Endothelial cell of umbilical vein (primary cell): ENCODE data around the gene PHLPP2. TPM values are rescaled to one million over a fixed set of nuclear protein-coding genes. Genes with fewer than 3 reads are reported as not detected.

Experiments
- BruUV-seq: library from RNA; stranded (reverse); fragments of 400-500 nt; replicated peaks from 2 replicates; lab custom pipeline; 2021; lab: Mats Ljungman, UMichigan
- CTCF ChIA-PET: fragments of 300-600, 350-600 bp; sonication (Branson Sonifier 250); formaldehyde crosslinking; loops from one replicate; lab custom pipeline; 2021; ENCODE audit warnings: antibody characterized with exemption, inconsistent platforms; lab: Charles Lee
- POLR2A ChIA-PET: fragments of 300-600, 350-600 bp; sonication (Branson Sonifier 250); formaldehyde crosslinking; loops from one replicate; lab custom pipeline; 2021; ENCODE audit warnings: antibody characterized with exemption, inconsistent platforms; lab: Charles Lee
- DNase-seq: peaks from one replicate; pipeline ENCODE4 v3.0.0-alpha.2; 2011; ENCODE audit warnings: low read depth, low spot score
- FAIRE-seq: peaks from 2 replicates; lab custom pipeline; 2011; peaks lifted over from hg19 to GRCh38; lab: Jason Lieb, UNC
- H2AFZ ChIP-seq: 2 replicates; pipeline ENCODE4 v1.6.0; 2012; ENCODE audit warnings: low read depth, low read length, control low read depth, inconsistent platforms
- H3K27ac ChIP-seq: 2 replicates; pipeline ENCODE4 v1.5.1; 2011; ENCODE audit warnings: low read depth, mild to moderate bottlenecking, control low read depth, low read length, moderate library complexity; ENCODE audit not compliant: insufficient read depth
- H3K27me3 ChIP-seq, 2 experiments: 2 replicates each; pipeline versions ENCODE4 v1.6.0 to v1.6.1; 2011; ENCODE audit warnings: low read length in 2 of 2, mixed read lengths in 1 of 2; ENCODE audit not compliant: control insufficient read depth in 2 of 2, insufficient read depth in 2 of 2
- H3K36me3 ChIP-seq, 2 experiments: 2 replicates in 1 of 2; 3 replicates in 1 of 2; pipeline ENCODE4 v1.5.1; 2011; ENCODE audit warnings: low read length in 2 of 2, mild to moderate bottlenecking in 1 of 2, moderate library complexity in 1 of 2; ENCODE audit not compliant: control insufficient read depth in 2 of 2, insufficient read depth in 2 of 2; ENCODE audit errors: extremely low read depth in 1 of 2
- H3K4me1 ChIP-seq: 3 replicates; pipeline ENCODE4 v1.5.1; 2011; ENCODE audit warnings: mild to moderate bottlenecking, low read length; ENCODE audit not compliant: control insufficient read depth, insufficient read depth; ENCODE audit errors: extremely low read depth
- H3K4me2 ChIP-seq: 2 replicates; pipeline ENCODE4 v1.6.1; 2011; ENCODE audit warnings: low read length, control low read depth, mixed read lengths; ENCODE audit not compliant: insufficient read depth
- H3K4me3 ChIP-seq, 3 experiments: fragments of 200-600 bp in 1 of 3; sonication (generic), shearing (Covaris generic) in 1 of 3; replicated peaks in 1 of 3; 2 replicates each; pipeline ENCODE4 v1.5.1; 2011 to 2016; ENCODE audit warnings: control low read depth in 3 of 3, low read length in 3 of 3, mild to moderate bottlenecking in 2 of 3, inconsistent platforms in 1 of 3, low read depth in 1 of 3, moderate library complexity in 1 of 3; ENCODE audit not compliant: insufficient read depth in 1 of 3
- H3K79me2 ChIP-seq: 2 replicates; pipeline ENCODE4 v1.6.0; 2012; ENCODE audit warnings: low read length, inconsistent platforms; ENCODE audit not compliant: control insufficient read depth, insufficient read depth
- H3K9ac ChIP-seq: replicated peaks from 2 replicates; pipeline ENCODE3; 2011; ENCODE audit warnings: low read length, control low read depth; ENCODE audit not compliant: insufficient read depth; ENCODE audit errors: extremely low read depth
- H3K9me1 ChIP-seq: replicated peaks from 3 replicates; pipeline ENCODE4 v1.6.0; 2011; ENCODE audit warnings: mild to moderate bottlenecking, low read length; ENCODE audit not compliant: control insufficient read depth, insufficient read depth; ENCODE audit errors: extremely low read depth
- H3K9me3 ChIP-seq: replicated peaks from 2 replicates; pipeline ENCODE4 v1.5.1; 2012; ENCODE audit warnings: low read length, inconsistent platforms; ENCODE audit not compliant: control insufficient read depth, insufficient read depth
- H4K20me1 ChIP-seq: replicated peaks from 2 replicates; pipeline ENCODE3; 2011; ENCODE audit warnings: mild to moderate bottlenecking, low read length; ENCODE audit not compliant: control insufficient read depth, insufficient read depth; ENCODE audit errors: extremely low read depth
- FOS ChIP-seq: IDR thresholded peaks from 2 replicates; pipeline ENCODE4 v1.6.1; 2011; ENCODE audit warnings: mild to moderate bottlenecking, low read length, moderate library complexity, borderline replicate concordance; ENCODE audit not compliant: insufficient read depth
- GATA2 ChIP-seq: IDR thresholded peaks from 2 replicates; pipeline ENCODE4 v1.7.0; 2011; ENCODE audit warnings: low read depth, mild to moderate bottlenecking, moderate library complexity, mixed read lengths, low read length; ENCODE audit not compliant: insufficient read length, insufficient read depth
- JUN ChIP-seq: IDR thresholded peaks from 2 replicates; pipeline ENCODE4 v1.6.1; 2011; ENCODE audit warnings: borderline replicate concordance, low read depth; ENCODE audit not compliant: insufficient read length, insufficient read depth
- MAX ChIP-seq: IDR thresholded peaks from 2 replicates; pipeline ENCODE4 v1.6.1; 2011; ENCODE audit not compliant: insufficient read depth, insufficient read length
- MYC ChIP-seq: IDR thresholded peaks from one replicate; pipeline ENCODE4 v1.6.1; 2011; ENCODE audit warnings: mild to moderate bottlenecking, low read depth, low read length
- POLR2A ChIP-seq: IDR thresholded peaks from 2 replicates; pipeline ENCODE4 v1.6.1; 2012; ENCODE audit warnings: low read depth, mild to moderate bottlenecking, control low read depth, low read length
- POLR2AphosphoS5 ChIP-seq: IDR thresholded peaks from 2 replicates; pipeline ENCODE4 v1.6.1; 2012; ENCODE audit warnings: low read depth, mild to moderate bottlenecking, control low read depth, low read length, moderate library complexity; ENCODE audit not compliant: insufficient read depth
- dilution Hi-C: fragments of 300-500 bp; cut with MboI; formaldehyde crosslinking; loops from one replicate; pipeline ENCODE4 v1.15.0; 2019; ENCODE audit warnings: low sequenced_read_pairs; ENCODE audit not compliant: extremely low pct_ligation_motif_present
- intact Hi-C: fragments of 100-400 bp; cut with micrococcal nuclease; formaldehyde crosslinking; loops from one replicate; pipeline ENCODE4 v1.10.0; 2022
- polyA plus RNA-seq, 4 experiments: library from polyadenylated mRNA; depleted of rRNA in 3 of 4; stranded (reverse) in 3 of 4; unstranded in 1 of 4; fragments of >200 nt; gene quantifications; 2 replicates each; pipeline versions ENCODE4 v1.2.1 to v1.2.3, GENCODE V29; 2011 to 2012; ENCODE audit warnings: missing spikeins in 1 of 4
- total RNA-seq: library from RNA; stranded (reverse); gene quantifications from 2 replicates; pipeline ENCODE4 v1.2.3, GENCODE V29; 2021
- TF ChIP-seq, protein P1 (sequence below), 2 donors: IDR thresholded peaks; 1 replicate in 1 of 2; 2 replicates in 1 of 2; pipeline ENCODE4 v1.5.1; 2011; ENCODE audit warnings: low read length in 2 of 2, mild to moderate bottlenecking in 2 of 2, moderate library complexity in 2 of 2, control low read depth in 1 of 2, inconsistent platforms in 1 of 2, low read depth in 1 of 2; ENCODE audit not compliant: insufficient read depth in 1 of 2; ENCODE audit errors: extremely low read depth in 1 of 2

The PHLPP2 gene
- total and polyA plus RNA-seq, 2 donors (not counting 3 experiments of a cell fraction or from before 2014, with no cell fraction given): 4.1 to 8.0 TPM

DNA sequence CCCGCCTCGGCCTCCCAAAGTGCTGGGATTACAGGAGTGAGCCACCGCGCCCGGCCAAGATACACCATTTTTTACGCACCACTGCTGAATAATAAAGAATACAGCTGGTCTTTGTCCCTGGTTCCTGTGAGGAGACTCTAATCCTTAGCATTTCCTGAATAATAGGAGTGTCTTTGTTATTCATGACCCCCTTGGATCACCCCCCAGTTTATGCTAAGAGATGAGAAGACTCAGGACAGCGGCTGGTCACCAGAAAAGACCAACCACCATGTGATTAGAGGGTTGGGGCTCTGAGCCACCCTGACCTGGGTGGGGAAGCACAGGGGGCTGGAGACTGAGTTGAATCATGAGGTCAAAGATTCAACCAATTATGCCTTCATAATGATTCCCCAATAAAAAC lies 17.3 kb downstream of the PHLPP2 start:
- BruUV-seq: no TSS peak
- H3K9me3 ChIP-seq: no peaks in the 10 kb centered on the region
- ChIA-PET CTCF (no interaction called here), POLR2A (no interaction called here)
- dilution Hi-C loops: no loop called here
- no peak overlapping the region for H2AFZ ChIP-seq
- H3K27me3 ChIP-seq: no peaks in the 10 kb centered on the region
- peaks cover 7% of the 10 kb centered on the region for H3K79me2 ChIP-seq
- intact Hi-C loops: no loop called here
- DNase-seq (no peak), FAIRE-seq (no peak)
- no peak overlapping the region for H3K4me2 ChIP-seq
- H3K27ac ChIP-seq: no peak overlapping the region
- no peak overlapping the region for H3K4me3 ChIP-seq
- H3K36me3 ChIP-seq: no peaks in the 10 kb centered on the region
- no peaks in the 10 kb centered on the region for H4K20me1 ChIP-seq
- no peak overlapping the region for H3K9ac ChIP-seq
- TF ChIP-seq, protein P1, sequence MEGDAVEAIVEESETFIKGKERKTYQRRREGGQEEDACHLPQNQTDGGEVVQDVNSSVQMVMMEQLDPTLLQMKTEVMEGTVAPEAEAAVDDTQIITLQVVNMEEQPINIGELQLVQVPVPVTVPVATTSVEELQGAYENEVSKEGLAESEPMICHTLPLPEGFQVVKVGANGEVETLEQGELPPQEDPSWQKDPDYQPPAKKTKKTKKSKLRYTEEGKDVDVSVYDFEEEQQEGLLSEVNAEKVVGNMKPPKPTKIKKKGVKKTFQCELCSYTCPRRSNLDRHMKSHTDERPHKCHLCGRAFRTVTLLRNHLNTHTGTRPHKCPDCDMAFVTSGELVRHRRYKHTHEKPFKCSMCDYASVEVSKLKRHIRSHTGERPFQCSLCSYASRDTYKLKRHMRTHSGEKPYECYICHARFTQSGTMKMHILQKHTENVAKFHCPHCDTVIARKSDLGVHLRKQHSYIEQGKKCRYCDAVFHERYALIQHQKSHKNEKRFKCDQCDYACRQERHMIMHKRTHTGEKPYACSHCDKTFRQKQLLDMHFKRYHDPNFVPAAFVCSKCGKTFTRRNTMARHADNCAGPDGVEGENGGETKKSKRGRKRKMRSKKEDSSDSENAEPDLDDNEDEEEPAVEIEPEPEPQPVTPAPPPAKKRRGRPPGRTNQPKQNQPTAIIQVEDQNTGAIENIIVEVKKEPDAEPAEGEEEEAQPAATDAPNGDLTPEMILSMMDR (IDR thresholded peaks at IDR 0.05; ENCODE audit: extremely low read depth in 1 of 2, insufficient read depth in 1 of 2, low read depth in 1 of 2, low read length in 2 of 2): no peak
- TF ChIP-seq MAX (no peak), GATA2 (no peak), MYC (no peak), POLR2A (no peak), FOS (no peak), JUN (no peak), POLR2AphosphoS5 (no peak)
- peaks cover 12% of the 10 kb centered on the region for H3K4me1 ChIP-seq
- H3K9me1 ChIP-seq: no peaks in the 10 kb centered on the region
